Measurements from ENCODE around the gene EFEMP2.

EFEMP2 gene

DNA sequence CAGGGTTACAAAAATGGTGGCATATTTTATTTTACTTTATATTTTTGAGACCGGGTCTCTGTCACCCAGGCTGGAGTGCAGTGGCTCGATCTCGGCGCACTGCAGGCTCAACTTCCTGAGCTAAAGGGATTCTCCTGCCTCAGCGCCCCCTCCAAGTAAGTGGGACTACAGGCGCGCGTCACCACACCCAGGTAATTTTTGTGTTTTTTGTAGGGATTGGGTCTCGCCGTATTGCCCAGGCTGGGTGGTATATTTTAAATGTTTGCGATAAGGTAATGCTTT lies 28.2 kb upstream of the EFEMP2 start:
- DNase-seq (ENCODE audit: low read depth, low spot score): no peak
- no peak overlapping the region for H3K4me3 ChIP-seq (ENCODE audit: low read depth, low read length)
- in situ Hi-C loops (cut with HindIII; ENCODE audit: low sequenced_read_pairs): no loop called here
- TF ChIP-seq, protein P1, sequence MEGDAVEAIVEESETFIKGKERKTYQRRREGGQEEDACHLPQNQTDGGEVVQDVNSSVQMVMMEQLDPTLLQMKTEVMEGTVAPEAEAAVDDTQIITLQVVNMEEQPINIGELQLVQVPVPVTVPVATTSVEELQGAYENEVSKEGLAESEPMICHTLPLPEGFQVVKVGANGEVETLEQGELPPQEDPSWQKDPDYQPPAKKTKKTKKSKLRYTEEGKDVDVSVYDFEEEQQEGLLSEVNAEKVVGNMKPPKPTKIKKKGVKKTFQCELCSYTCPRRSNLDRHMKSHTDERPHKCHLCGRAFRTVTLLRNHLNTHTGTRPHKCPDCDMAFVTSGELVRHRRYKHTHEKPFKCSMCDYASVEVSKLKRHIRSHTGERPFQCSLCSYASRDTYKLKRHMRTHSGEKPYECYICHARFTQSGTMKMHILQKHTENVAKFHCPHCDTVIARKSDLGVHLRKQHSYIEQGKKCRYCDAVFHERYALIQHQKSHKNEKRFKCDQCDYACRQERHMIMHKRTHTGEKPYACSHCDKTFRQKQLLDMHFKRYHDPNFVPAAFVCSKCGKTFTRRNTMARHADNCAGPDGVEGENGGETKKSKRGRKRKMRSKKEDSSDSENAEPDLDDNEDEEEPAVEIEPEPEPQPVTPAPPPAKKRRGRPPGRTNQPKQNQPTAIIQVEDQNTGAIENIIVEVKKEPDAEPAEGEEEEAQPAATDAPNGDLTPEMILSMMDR (IDR thresholded peaks at IDR 0.05; ENCODE audit: low read depth, low read length): no peak

GRCh38 chr11:65900125-65900898 lies 27.7 kb upstream of the EFEMP2 start, which contains the start of gene FOSL1:
TSS of gene FOSL1 (minus strand) at chr11:65900388. CDS start at chr11:65900339, 49 bp downstream.
- peak; percentile 98 for DNase-seq (ENCODE audit: low read depth, low spot score)
- TF ChIP-seq, protein P1 (IDR thresholded peaks at IDR 0.05; ENCODE audit: low read depth, low read length): no peak
- in situ Hi-C loops (cut with HindIII; ENCODE audit: low sequenced_read_pairs): no loop called here
- H3K4me3 ChIP-seq (ENCODE audit: low read depth, low read length): peak within 1 kb of the TSS; percentile 96

GRCh38 chr11:65899356-65900124 lies 26.9 kb upstream of the EFEMP2 start:
- TF ChIP-seq, protein P1 (IDR thresholded peaks at IDR 0.05; ENCODE audit: low read depth, low read length): no peak
- peak; percentile 79 for DNase-seq (ENCODE audit: low read depth, low spot score)
- in situ Hi-C loops (cut with HindIII; ENCODE audit: low sequenced_read_pairs): no loop called here
- H3K4me3 ChIP-seq (ENCODE audit: low read depth, low read length): peak overlapping the region; percentile 96

GRCh38 chr11:65898656-65899355 lies 26.2 kb upstream of the EFEMP2 start:
- no peak for DNase-seq (ENCODE audit: low read depth, low spot score)
- in situ Hi-C loops (cut with HindIII; ENCODE audit: low sequenced_read_pairs): no loop called here
- TF ChIP-seq, protein P1 (IDR thresholded peaks at IDR 0.05; ENCODE audit: low read depth, low read length): no peak
- peak overlapping the region; percentile 96 for H3K4me3 ChIP-seq (ENCODE audit: low read depth, low read length)

GRCh38 chr11:65897020-65897471 lies 24.4 kb upstream of the EFEMP2 start:
- in situ Hi-C loops (cut with HindIII; ENCODE audit: low sequenced_read_pairs): no loop called here
- no peak overlapping the region for H3K4me3 ChIP-seq (ENCODE audit: low read depth, low read length)
- TF ChIP-seq, protein P1 (IDR thresholded peaks at IDR 0.05; ENCODE audit: low read depth, low read length): no peak
- DNase-seq (ENCODE audit: low read depth, low spot score): peak; percentile 43
